ENCODE measurements around the gene KCNQ5.
"Not testable (repeated sequence)": the region's sequence is repeated elsewhere in the genome, so short reads cannot be mapped to it uniquely, and the experiment has no call there.

KCNQ5 gene

GRCh38 chr6:73151732-73152131, 529.9 kb downstream of the KCNQ5 start:
- DNase-seq, result no peak

- no peak for DNase-seq
These were observed 530.7 kb downstream of the KCNQ5 start for GRCh38 chr6:73152556-73152955.

GRCh38 chr6:73152966-73153757, 531.3 kb downstream of the KCNQ5 start:
- DNase-seq, result no peak

- DNase-seq, result no peak
These were observed 535.2 kb downstream of the KCNQ5 start for GRCh38 chr6:73156793-73157767.

- DNase-seq, result no peak
These were observed 536.0 kb downstream of the KCNQ5 start for GRCh38 chr6:73157870-73158269.

- DNase-seq, result no peak
These were observed 547.2 kb downstream of the KCNQ5 start for GRCh38 chr6:73169111-73169510.

- no peak for DNase-seq
These were observed 547.8 kb downstream of the KCNQ5 start for GRCh38 chr6:73169633-73170032.

GRCh38 chr6:73174646-73175045, 552.8 kb downstream of the KCNQ5 start:
- DNase-seq, result no peak

- DNase-seq, result no peak
These were observed 554.2 kb downstream of the KCNQ5 start for GRCh38 chr6:73176057-73176456.

- DNase-seq, result no peak
These were observed 555.5 kb downstream of the KCNQ5 start for GRCh38 chr6:73177221-73177944.

- DNase-seq, result no peak
These were observed 558.3 kb downstream of the KCNQ5 start for GRCh38 chr6:73180076-73180738.

GRCh38 chr6:73180763-73181619, 559.1 kb downstream of the KCNQ5 start:
- DNase-seq, result peak; percentile 58

- no peak for DNase-seq
These were observed 560.2 kb downstream of the KCNQ5 start for GRCh38 chr6:73182021-73182607.

GRCh38 chr6:73193302-73193701, 571.4 kb downstream of the KCNQ5 start:
- not testable (repeated sequence) for DNase-seq

GRCh38 chr6:73194744-73195143, 572.9 kb downstream of the KCNQ5 start:
- DNase-seq, result no peak

- no peak for DNase-seq
These were observed 578.4 kb downstream of the KCNQ5 start for GRCh38 chr6:73200247-73200646.

- no peak for DNase-seq
These were observed 578.9 kb downstream of the KCNQ5 start for GRCh38 chr6:73200735-73201134.

- DNase-seq, result no peak
These were observed 581.2 kb downstream of the KCNQ5 start for GRCh38 chr6:73203098-73203497.

- no peak for DNase-seq
These were observed 582.4 kb downstream of the KCNQ5 start for GRCh38 chr6:73204252-73204651.

GRCh38 chr6:73207221-73207837, 585.5 kb downstream of the KCNQ5 start:
- DNase-seq, result no peak

GRCh38 chr6:73209117-73209516, 587.3 kb downstream of the KCNQ5 start:
- no peak for DNase-seq
